ENCODE data around the gene MICU1.

Gene MICU1

DNA sequence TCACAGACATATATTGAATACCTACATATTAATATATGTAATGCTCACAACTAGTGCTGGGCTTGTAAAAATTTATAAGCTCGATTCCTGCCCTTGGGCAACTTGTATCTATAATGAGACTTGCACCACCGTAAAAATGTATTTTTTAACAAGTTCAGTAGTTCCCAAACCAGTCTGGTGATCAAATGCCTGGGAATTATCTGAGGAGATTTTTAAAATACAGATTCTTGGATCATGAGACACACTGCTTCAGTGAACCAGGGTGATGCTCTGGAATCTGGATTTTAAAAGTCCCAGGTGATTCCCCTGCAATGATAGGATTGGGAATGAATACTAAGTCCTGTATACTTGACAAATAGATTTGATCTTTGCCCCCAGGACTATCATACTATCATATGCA, 4.3 kb upstream of the MICU1 start:
- no peak for DNase-seq (ENCODE audit: low read depth)

DNA sequence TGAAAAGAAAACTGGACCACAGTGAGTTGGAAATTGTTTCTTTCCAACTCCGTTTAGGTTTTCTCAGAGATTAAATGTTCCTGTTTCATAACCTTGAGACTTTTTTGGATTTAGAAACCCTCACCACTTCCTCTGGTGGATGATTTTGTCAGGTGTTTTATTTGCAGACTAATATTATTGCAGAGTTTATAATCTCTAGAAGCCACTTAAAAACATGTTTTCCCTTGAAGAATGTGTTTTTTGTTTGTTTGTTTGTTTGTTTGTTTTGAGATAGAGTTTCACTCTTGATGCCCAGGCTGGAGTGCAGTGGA, 520 bp upstream of the MICU1 start:
- no peak for DNase-seq (ENCODE audit: low read depth)

DNA sequence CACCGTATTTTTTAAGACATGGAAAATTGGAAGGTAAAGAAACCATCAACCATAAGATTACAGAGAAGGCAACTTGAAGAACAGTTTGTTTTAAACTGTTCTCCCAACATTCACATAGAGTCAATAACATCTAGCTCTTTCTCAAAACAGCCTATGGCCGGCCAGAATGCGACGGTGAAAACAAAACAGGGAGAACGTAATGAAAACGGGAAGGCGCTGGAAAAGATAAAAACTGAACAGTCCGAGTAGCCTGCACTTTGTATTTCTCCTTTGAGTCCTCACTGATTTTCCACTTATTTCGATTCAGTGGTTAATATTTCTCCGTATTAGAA, 637 bp downstream of the MICU1 start:
- no peak for DNase-seq (ENCODE audit: low read depth)

DNA sequence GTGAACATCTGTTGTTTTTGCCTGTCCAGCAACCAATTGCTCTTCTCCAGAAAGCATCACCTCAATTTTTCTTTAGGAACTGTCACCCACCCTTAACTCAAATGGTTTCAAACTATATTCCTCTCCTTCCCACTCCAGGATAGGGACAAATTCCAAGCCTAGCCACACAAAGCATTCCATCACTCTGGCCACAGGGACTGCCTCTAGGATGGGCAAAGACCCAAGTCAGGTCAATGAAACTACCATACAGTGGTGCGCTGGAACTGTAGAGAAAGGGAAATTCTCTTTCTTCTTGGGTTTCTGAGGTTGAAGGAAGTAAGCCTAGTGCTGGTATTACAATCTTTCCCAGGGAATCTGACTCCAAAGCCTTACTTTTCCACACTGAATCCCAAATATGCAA, 3.6 kb downstream of the MICU1 start:
- DNase-seq (ENCODE audit: low read depth) = no peak

- DNase-seq (ENCODE audit: low read depth) = no peak
These were observed 9.2 kb downstream of the MICU1 start for GRCh38 chr10:72616716-72617115.

DNA sequence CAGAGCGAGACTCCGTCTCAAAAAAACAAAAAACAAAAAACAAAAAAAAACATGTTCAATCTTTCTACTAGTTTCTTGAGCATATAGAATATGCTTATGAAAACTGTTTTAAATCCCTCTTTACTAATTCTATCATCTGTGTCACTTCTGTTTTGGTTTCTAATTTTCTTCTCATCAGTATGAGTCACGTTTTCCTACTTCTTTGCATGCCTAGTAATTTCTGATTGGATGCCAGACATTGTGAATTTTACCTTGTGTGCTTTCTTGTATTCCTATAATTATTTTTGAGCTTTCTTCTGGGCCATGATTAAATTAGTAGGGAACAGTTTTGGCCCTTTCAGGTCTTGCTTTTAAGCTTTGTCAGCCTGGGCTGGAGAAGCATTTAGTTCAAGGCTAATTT, 9.9 kb downstream of the MICU1 start:
- DNase-seq (ENCODE audit: low read depth) = no peak

GRCh38 chr10:72612203-72612826, 13.6 kb downstream of the MICU1 start:
- DNase-seq (ENCODE audit: low read depth) = no peak

GRCh38 chr10:72611783-72612182, 14.1 kb downstream of the MICU1 start:
- no peak for DNase-seq (ENCODE audit: low read depth)

DNA sequence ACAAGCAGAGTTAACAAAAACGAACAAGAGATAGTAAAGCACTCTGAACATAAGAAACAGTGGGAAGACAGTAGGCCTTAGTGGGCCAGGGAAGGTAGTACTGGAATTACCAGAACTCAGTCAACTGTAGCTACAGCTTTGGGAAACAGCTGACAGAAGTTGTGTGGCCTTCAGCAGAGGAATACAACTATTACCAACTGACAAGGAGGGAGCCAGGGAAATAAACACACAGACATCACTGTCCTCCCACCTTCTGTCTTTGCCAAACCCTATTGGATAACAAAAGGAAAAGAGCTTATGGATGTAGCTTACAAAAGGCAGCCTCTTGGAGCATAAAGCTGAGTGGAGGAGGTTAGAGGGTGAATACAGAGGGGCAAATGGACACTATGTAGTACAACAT, 15.4 kb downstream of the MICU1 start:
- no peak for DNase-seq (ENCODE audit: low read depth)

- no peak for DNase-seq (ENCODE audit: low read depth)
These were observed 20.8 kb downstream of the MICU1 start for GRCh38 chr10:72605122-72605521.

- DNase-seq (ENCODE audit: low read depth) = no peak
These were observed 24.7 kb downstream of the MICU1 start for GRCh38 chr10:72601144-72601543.

GRCh38 chr10:72598769-72599701, 26.8 kb downstream of the MICU1 start:
- DNase-seq (ENCODE audit: low read depth) = no peak

GRCh38 chr10:72597897-72598296, 28.0 kb downstream of the MICU1 start:
- no peak for DNase-seq (ENCODE audit: low read depth)

GRCh38 chr10:72595436-72595835, 30.4 kb downstream of the MICU1 start:
- DNase-seq (ENCODE audit: low read depth) = no peak

DNA sequence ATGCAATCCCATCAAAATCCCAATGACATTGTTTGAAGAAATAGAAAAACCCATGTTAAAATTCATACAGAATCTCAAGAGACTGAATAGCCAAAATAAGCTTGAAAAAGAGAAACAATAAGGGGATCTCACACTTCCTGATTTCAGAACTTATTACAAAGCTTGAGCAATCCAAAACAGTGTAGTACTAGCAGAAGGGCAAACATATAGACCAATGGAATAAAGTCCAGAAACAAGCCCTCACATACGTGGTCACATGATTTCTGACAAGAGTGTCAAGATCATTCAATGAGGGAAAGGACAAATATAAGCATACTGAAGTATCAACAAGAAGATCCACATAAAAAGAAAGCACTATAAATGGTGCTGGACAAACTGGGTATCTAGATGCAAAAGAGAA, 31.9 kb downstream of the MICU1 start:
- no peak for DNase-seq (ENCODE audit: low read depth)

DNA sequence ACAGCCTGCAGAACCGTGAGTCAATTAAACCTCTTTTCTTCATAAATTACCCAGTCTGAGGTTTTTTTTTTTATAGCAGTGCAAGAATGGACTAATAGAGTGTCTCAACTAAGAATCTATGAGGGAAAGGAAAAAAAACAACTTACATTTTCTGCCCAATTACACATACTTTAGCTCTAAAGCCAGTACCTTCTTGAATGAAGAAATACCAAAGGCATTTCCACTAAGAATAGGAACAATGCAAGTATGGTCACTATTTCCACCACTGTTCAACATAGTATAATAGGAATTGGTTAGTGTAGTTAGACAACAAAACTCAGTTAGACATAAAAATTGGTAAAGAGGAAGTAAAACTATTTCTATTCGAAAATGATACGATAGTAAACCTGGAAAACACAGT, 37.6 kb downstream of the MICU1 start:
- DNase-seq (ENCODE audit: low read depth) = no peak

DNA sequence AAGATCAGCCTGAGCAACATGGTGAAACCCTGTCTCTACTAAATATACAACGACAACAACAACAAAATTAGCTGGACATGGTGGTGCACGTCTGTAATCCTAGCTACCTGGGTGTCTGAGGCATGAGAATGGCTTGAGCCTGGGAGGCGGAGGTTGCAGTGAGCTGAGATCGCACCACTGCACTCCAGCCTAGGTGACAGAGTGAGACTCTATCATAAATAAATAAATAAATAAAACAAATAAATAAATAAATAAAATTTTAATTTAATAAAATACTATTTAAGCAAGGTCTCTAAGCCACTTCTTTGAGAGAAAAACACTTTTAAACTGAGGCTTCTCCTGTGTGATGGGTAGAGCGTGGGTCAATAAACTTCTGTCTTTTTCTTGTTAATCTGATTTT, 38.3 kb downstream of the MICU1 start:
- DNase-seq (ENCODE audit: low read depth) = no peak

DNA sequence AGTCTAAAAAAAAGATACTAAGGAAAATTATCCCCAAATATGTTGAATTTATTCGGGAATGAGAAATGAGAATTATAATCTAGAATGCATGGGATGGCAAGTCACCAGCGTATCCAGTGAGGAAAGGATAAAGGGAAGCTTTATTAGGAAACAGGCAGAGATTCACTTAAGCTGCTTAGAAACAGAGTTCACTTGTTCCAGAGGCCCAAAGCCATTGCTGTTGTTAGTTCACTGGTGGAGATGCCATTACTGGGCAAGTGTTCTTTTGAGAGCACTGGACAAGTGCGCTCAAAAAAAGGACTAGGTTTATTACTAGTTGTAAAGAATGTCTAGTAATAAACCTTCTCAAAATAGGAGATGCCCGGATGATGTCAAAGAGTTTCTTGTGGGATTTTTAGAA, 51.2 kb downstream of the MICU1 start:
- no peak for DNase-seq (ENCODE audit: low read depth)

DNA sequence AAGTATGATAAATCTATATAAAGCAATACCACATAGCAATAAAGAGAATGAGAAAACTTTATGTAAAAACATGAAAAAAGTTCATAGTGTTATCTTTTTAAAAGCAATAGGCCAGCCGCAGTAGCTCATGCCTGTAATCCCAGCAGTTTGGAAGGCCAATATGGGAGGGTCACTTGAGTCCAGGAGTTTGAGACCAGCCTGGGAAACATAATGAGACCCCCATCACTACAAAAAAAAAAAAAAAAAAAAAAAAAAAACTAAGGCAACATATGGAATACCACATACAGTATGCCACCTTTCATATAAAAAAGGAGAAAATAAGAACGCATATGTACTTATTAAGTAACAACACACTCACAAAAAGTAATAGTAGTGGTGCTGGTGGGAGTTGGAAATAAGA, 52.8 kb downstream of the MICU1 start:
- no peak for DNase-seq (ENCODE audit: low read depth)

DNA sequence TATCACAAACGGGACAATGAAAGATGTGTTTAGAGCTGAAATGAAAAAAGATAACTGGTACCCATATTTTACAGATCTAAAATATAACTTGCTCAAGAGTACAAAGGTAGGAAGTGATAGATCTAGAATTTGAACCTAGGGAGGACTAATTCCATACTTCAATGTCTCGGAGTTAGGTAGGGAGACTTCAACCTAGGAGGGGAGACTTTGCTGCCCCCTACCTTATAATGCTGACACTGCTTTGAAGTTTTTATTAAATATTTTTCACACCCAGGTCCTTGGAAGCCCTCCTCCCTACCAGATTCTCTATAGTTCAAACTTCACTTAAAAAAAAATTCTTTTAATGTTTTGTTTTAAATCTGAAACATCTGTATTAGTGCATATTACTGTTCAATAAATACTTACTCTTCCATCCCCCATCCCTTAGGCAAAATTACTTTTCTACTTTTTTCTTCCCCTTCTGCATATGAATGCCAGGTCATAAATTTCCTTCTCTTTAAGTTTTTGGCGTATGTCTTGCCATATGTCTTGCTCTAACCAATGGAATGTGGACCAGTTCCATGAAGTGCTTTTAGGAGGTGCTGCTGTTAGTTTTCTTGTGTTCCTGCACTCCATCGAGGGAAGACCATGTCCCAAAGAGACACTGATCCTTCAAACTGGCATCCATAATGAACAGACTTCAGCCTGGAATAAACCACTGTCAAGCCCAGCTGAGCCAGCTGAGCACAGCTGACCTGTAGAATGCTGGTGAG, 57.8 kb downstream of the MICU1 start:
- DNase-seq (ENCODE audit: low read depth) = no peak

GRCh38 chr10:72567421-72567820, 58.5 kb downstream of the MICU1 start:
- DNase-seq (ENCODE audit: low read depth) = no peak

DNA sequence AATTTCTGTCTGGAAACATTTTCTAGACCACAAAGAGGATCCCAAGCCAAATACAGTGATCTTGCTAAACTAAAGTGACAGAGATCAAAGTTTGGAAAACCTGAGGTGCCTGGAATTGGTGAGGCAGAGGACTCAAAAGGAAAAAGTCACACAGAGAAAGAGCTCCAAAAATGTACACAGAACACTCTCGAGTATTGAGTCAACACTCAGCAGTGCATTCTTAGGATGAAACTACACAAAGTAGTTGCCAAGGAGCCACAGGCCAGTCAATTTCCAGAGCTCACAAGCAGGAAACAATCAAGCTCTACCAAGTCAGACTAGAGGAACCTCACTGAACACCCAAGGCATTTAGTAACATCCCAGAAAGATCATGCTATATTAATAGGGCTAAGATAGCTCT, 61.3 kb downstream of the MICU1 start:
- no peak for DNase-seq (ENCODE audit: low read depth)

DNA sequence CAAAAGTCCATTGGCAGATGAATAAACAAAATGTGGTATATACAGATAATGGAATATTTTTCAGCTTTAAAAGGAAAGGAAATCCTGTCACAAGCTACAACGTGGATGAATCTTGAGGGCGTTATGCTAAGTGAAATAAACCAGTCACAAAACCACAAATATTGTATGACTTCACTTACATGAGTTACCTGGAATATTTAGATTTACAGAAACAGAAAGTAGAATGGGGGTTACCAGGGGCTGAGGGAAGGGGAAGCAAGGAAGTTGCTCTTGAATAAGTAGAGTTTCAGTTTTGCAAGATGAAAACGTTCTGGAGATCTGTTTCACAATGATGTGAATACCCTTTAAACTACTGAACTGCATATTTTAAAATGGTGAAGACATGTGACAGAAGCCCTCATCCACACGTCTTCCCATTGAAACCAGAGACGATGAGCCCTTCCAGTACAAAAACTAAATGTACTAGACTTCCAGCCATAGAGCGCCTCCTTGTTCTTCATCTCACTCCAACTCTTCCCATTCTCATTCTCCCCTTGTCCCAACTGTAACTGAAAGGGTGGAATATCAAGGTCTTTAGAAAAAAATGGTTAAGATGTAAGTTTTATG, 62.4 kb downstream of the MICU1 start:
- no peak for DNase-seq (ENCODE audit: low read depth)

Measured in activated T-helper 1 cell treated with Interleukin-2 at 50 U/mL for 16 hours (primary cell).